Common myeloid progenitor, CD34-positive (primary cell): ENCODE results near the gene C18orf32.

Source experiments
- CTCF ChIA-PET: fragments of 350-600 bp; sonication (Branson Sonifier 250); formaldehyde crosslinking; loops from one replicate; lab custom pipeline; 2021; ENCODE audit warnings: antibody characterized with exemption; lab: Charles Lee
- POLR2A ChIA-PET: fragments of 350-600 bp; sonication (Branson Sonifier 250); formaldehyde crosslinking; loops from one replicate; lab custom pipeline; 2021; ENCODE audit warnings: antibody characterized with exemption; lab: Charles Lee
- DNase-seq, 3 donors: peaks; one replicate each; pipeline versions ENCODE4 v3.0.0 to v3.0.0-alpha.2; 2013
- H3K27ac ChIP-seq, 2 experiments: 1 replicate in 1 of 2; 2 replicates in 1 of 2; pipeline ENCODE4 v1.7.0; 2013; ENCODE audit warnings: inconsistent platforms in 2 of 2, low read length in 2 of 2, mild to moderate bottlenecking in 2 of 2, low read depth in 1 of 2, moderate library complexity in 1 of 2; ENCODE audit not compliant: severe bottlenecking in 2 of 2, insufficient read depth in 1 of 2, poor library complexity in 1 of 2
- H3K27me3 ChIP-seq, 5 experiments: replicated peaks in 2 of 5; 1 replicate in 3 of 5; 2 replicates in 2 of 5; pipeline versions ENCODE4 v1.6.1 to v1.7.0; 2013; ENCODE audit warnings: low read length in 4 of 5, mild to moderate bottlenecking in 2 of 5, moderate library complexity in 2 of 5, inconsistent platforms in 1 of 5; ENCODE audit not compliant: insufficient read depth in 5 of 5, control insufficient read depth in 4 of 5
- H3K36me3 ChIP-seq, 4 experiments: 1 replicate in 2 of 4; 2 replicates in 2 of 4; pipeline versions ENCODE4 v1.6.1 to v1.7.0; 2013; ENCODE audit warnings: low read length in 3 of 4, control low read depth in 1 of 4, mild to moderate bottlenecking in 1 of 4; ENCODE audit not compliant: control insufficient read depth in 4 of 4, insufficient read depth in 4 of 4
- H3K4me1 ChIP-seq, 4 experiments: 1 replicate in 3 of 4; 2 replicates in 1 of 4; pipeline versions ENCODE4 v1.6.1 to v1.7.1; 2013; ENCODE audit warnings: low read length in 3 of 4, mild to moderate bottlenecking in 3 of 4, control low read depth in 1 of 4, inconsistent platforms in 1 of 4, moderate library complexity in 1 of 4; ENCODE audit not compliant: control insufficient read depth in 4 of 4, insufficient read depth in 4 of 4; ENCODE audit errors: control extremely low read depth in 1 of 4
- H3K4me3 ChIP-seq, 7 experiments: 1 replicate in 4 of 7; 2 replicates in 3 of 7; pipeline versions ENCODE4 v1.5.1 to v1.7.0; 2013; ENCODE audit warnings: mild to moderate bottlenecking in 7 of 7, low read length in 6 of 7, moderate library complexity in 6 of 7, inconsistent platforms in 2 of 7, low read depth in 2 of 7, control low read depth in 1 of 7; ENCODE audit not compliant: insufficient read depth in 4 of 7, control insufficient read depth in 1 of 7; ENCODE audit errors: extremely low read depth in 1 of 7
- H3K9me3 ChIP-seq, 5 experiments: 1 replicate in 4 of 5; 2 replicates in 1 of 5; pipeline versions ENCODE4 v1.6.1 to v1.7.1; 2013; ENCODE audit warnings: low read length in 4 of 5, mild to moderate bottlenecking in 2 of 5, inconsistent platforms in 1 of 5, low read depth in 1 of 5, moderate library complexity in 1 of 5; ENCODE audit not compliant: control insufficient read depth in 4 of 5, insufficient read depth in 2 of 5; ENCODE audit errors: control extremely low read depth in 1 of 5
- WGBS: methylation state at CpG from one replicate; pipeline ENCODE4 v1.1.5; 2013; ENCODE audit not compliant: insufficient coverage; 5-methylcytosine and 5-hydroxymethylcytosine counted together

The C18orf32 gene

GRCh38 chr18:49486134-49486533, 900 bp downstream of the C18orf32 start:
- POLR2A ChIA-PET: interaction anchor here (0.6 to 2.6 kb wide), 3 partner anchors 9 to 54 kb away, joined by 5 to 17 read pairs (median 5); no protein-coding TSS in a partner anchor
- peak in 2 of 3 donors; percentile 51 to 65 for DNase-seq
- H3K27ac ChIP-seq: peak overlapping the region; percentile 90 to 93
- H3K36me3 ChIP-seq: peaks cover 14 to 57% (median 29%) of the 10 kb centered on the region in 4 experiments
- H3K27me3 ChIP-seq: no peaks in the 10 kb centered on the region
- 51% methylated on average over 4 of the region's 8 CpGs for WGBS
- peak overlapping the region in 6 of 7 experiments; percentile 85 to 99 (median 93) for H3K4me3 ChIP-seq
- no peaks in the 10 kb centered on the region for H3K9me3 ChIP-seq
- CTCF ChIA-PET: interaction anchor here (1.1 to 6.9 kb wide), 4 partner anchors 10 to 35 kb away, joined by 3 to 48 read pairs (median 21); no protein-coding TSS in a partner anchor
- peaks cover 13 to 40% (median 29%) of the 10 kb centered on the region in 4 experiments for H3K4me1 ChIP-seq

- DNase-seq: no peak
- Histone ChIP-seq H3K9me3 (no peaks in the 10 kb centered on the region), H3K36me3 (peaks cover 14 to 42% (median 22%) of the 10 kb centered on the region in 4 experiments), H3K4me3 (no peak overlapping the region), H3K27me3 (no peaks in the 10 kb centered on the region), H3K27ac (no peak overlapping the region), H3K4me1 (peaks cover 13 to 23% (median 19%) of the 10 kb centered on the region in 4 experiments)
- POLR2A ChIA-PET: no interaction called here
- CTCF ChIA-PET: interaction anchor here (6.9 kb wide), 1 partner anchor 18 kb away, joined by 48 read pairs; no protein-coding TSS in a partner anchor
Measured at GRCh38 chr18:49483198-49483597, 3.8 kb downstream of the C18orf32 start.

- H3K27ac ChIP-seq: no peak overlapping the region
- no peaks in the 10 kb centered on the region for H3K9me3 ChIP-seq
- H3K4me1 ChIP-seq: peaks cover 11 to 20% (median 18%) of the 10 kb centered on the region in 4 experiments
- WGBS: no CpG with 5 or more reads among the region's 3 CpGs
- no peak for DNase-seq
- ChIA-PET POLR2A (no interaction called here), CTCF (no interaction called here)
- no peak overlapping the region for H3K4me3 ChIP-seq
- peaks cover 9 to 35% (median 18%) of the 10 kb centered on the region in 4 experiments for H3K36me3 ChIP-seq
- no peaks in the 10 kb centered on the region for H3K27me3 ChIP-seq
Measured at GRCh38 chr18:49481907-49482306, 5.1 kb downstream of the C18orf32 start.

- H3K36me3 ChIP-seq: peaks cover 9 to 35% (median 18%) of the 10 kb centered on the region in 4 experiments
- H3K9me3 ChIP-seq: no peaks in the 10 kb centered on the region
- no peak overlapping the region for H3K4me3 ChIP-seq
- peaks cover 9 to 25% (median 20%) of the 10 kb centered on the region in 4 experiments for H3K4me1 ChIP-seq
- ChIA-PET POLR2A (no interaction called here), CTCF (interaction anchor here (0.8 to 1.8 kb wide), 2 partner anchors 12 to 21 kb away, joined by 3 to 6 read pairs; partner anchors contain the start of gene DYM)
- no peak for DNase-seq
- no peak overlapping the region for H3K27ac ChIP-seq
- 67% methylated on average over 2 of the region's 4 CpGs for WGBS
- H3K27me3 ChIP-seq: no peaks in the 10 kb centered on the region
Measured at GRCh38 chr18:49481317-49481716, 5.7 kb downstream of the C18orf32 start.

GRCh38 chr18:49479381-49480137, 7.5 kb downstream of the C18orf32 start:
- ChIA-PET CTCF (interaction anchor here (1.8 to 1.9 kb wide), 2 partner anchors 15 to 19 kb away, joined by 6 to 9 read pairs; partner anchors contain the start of gene DYM), POLR2A (no interaction called here)
- Histone ChIP-seq H3K4me3 (no peak overlapping the region), H3K36me3 (peaks cover 9 to 35% (median 18%) of the 10 kb centered on the region in 4 experiments), H3K27ac (no peak overlapping the region), H3K27me3 (no peaks in the 10 kb centered on the region), H3K4me1 (peaks cover 5 to 23% (median 16%) of the 10 kb centered on the region in 4 experiments), H3K9me3 (no peaks in the 10 kb centered on the region)
- DNase-seq: no peak
- 100% methylated on average over 4 of the region's 5 CpGs for WGBS

- ChIA-PET POLR2A (interaction anchor here (0.9 to 3.3 kb wide), 2 partner anchors 10 to 12 kb away, joined by 4 to 17 read pairs; partner anchors contain the start of gene C18orf32), CTCF (interaction anchor here (0.8 to 5.1 kb wide), 5 partner anchors 9 to 19 kb away, joined by 3 to 34 read pairs (median 4); partner anchors contain the start of gene C18orf32)
- H3K4me3 ChIP-seq: peak overlapping the region in 6 of 7 experiments; percentile 17 to 58 (median 36)
- H3K9me3 ChIP-seq: no peaks in the 10 kb centered on the region
- peaks cover 5 to 23% (median 16%) of the 10 kb centered on the region in 4 experiments for H3K4me1 ChIP-seq
- peaks cover 9 to 19% (median 12%) of the 10 kb centered on the region in 4 experiments for H3K36me3 ChIP-seq
- no peaks in the 10 kb centered on the region for H3K27me3 ChIP-seq
- WGBS: 0% methylated on average over 7 of the region's 11 CpGs
- H3K27ac ChIP-seq: peak overlapping the region in 1 of 2 experiments; percentile 54
- peak; percentile 73 to 89 (median 84) for DNase-seq
Measured at GRCh38 chr18:49476664-49477411, 10.2 kb downstream of the C18orf32 start.
